Neural cell (in vitro differentiated cells): ENCODE data around the gene FAT2.

Experiments
- EP300 ChIP-seq: fragments of 450-650 bp; conservative IDR thresholded peaks from 2 replicates; pipeline ENCODE4 v1.6.1; 2014; ENCODE audit warnings: antibody characterized with exemption, mild to moderate bottlenecking, moderate library complexity; ENCODE audit not compliant: poor library complexity, severe bottlenecking
- EZH2 ChIP-seq: fragments of 200-600, 300-800 bp; shearing (Covaris generic), sonication (generic); IDR thresholded peaks from 2 replicates; pipeline ENCODE4 v1.6.1; 2014; ENCODE audit warnings: antibody characterized with exemption, low read length, borderline replicate concordance, mild to moderate bottlenecking; ENCODE audit not compliant: insufficient read depth, poor library complexity, severe bottlenecking
- POLR2AphosphoS5 ChIP-seq: IDR thresholded peaks from 2 replicates; pipeline ENCODE4 v1.6.1; 2012
- RAD21 ChIP-seq: fragments of 450-650 bp; conservative IDR thresholded peaks from 2 replicates; pipeline ENCODE4 v1.6.1; 2014; ENCODE audit warnings: antibody characterized with exemption, mild to moderate bottlenecking, moderate library complexity
- TAF1 ChIP-seq: IDR thresholded peaks from 2 replicates; pipeline ENCODE4 v1.6.1; 2012; ENCODE audit warnings: low read depth
- TF ChIP-seq, protein P1 (sequence below): fragments of 450-650 bp; IDR thresholded peaks from 2 replicates; pipeline ENCODE4 v1.5.1; 2014; ENCODE audit warnings: antibody characterized with exemption, mild to moderate bottlenecking, moderate library complexity; ENCODE audit not compliant: poor library complexity, severe bottlenecking

DNA sequence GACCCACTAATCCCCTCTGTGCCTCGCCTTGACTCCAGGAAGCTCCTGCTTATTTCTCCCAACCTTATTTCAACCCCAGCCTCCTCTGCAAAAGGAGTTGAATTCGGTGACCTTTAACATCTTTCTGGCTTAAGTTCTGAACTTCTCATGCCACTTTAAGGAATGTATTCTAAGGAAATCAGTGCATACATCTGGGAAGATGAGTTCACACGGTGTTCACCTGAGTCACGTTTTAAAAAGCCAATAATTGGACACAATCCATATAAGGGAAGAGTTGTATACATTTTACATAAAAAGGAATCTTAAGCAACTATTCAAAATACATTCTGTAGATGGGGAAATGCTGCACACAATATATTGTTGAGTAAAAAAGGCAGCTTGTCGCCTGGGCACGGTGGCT is 33.2 kb downstream of the FAT2 start:
- TF ChIP-seq EP300, result no peak
- no peak for TF ChIP-seq POLR2AphosphoS5
- TF ChIP-seq, protein P1, sequence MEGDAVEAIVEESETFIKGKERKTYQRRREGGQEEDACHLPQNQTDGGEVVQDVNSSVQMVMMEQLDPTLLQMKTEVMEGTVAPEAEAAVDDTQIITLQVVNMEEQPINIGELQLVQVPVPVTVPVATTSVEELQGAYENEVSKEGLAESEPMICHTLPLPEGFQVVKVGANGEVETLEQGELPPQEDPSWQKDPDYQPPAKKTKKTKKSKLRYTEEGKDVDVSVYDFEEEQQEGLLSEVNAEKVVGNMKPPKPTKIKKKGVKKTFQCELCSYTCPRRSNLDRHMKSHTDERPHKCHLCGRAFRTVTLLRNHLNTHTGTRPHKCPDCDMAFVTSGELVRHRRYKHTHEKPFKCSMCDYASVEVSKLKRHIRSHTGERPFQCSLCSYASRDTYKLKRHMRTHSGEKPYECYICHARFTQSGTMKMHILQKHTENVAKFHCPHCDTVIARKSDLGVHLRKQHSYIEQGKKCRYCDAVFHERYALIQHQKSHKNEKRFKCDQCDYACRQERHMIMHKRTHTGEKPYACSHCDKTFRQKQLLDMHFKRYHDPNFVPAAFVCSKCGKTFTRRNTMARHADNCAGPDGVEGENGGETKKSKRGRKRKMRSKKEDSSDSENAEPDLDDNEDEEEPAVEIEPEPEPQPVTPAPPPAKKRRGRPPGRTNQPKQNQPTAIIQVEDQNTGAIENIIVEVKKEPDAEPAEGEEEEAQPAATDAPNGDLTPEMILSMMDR, result no peak
- no peak for TF ChIP-seq RAD21
- TF ChIP-seq EZH2, result no peak
- no peak for TF ChIP-seq TAF1
